K562 (cell line): Measurements from ENCODE around the gene DYSF. TPM values are rescaled to one million over a fixed set of nuclear protein-coding genes. Genes with fewer than 3 reads are reported as not detected.

Experiments used
- ATAC-seq: fragments of 200-7000 bp; cut with Tn5 transposase; 3 replicates; pipeline ENCODE4 v1.9.1; 2020; ENCODE audit warnings: moderate library complexity
- BruUV-seq: library from RNA; stranded (reverse); fragments of 400-500 nt; replicated peaks from 2 replicates; lab custom pipeline; 2021; lab: Mats Ljungman, UMichigan
- CTCF ChIA-PET: fragments of 300-600 bp; formaldehyde crosslinking; extraction: SDS; loops from one replicate; lab custom pipeline; 2021; ENCODE audit warnings: low intra/inter-chr PET ratio; lab: Yijun Ruan, JAX
- POLR2A ChIA-PET: fragments of 300-600, 350-650 bp; sonication (Branson Sonifier 250); formaldehyde crosslinking; extraction: SDS; loops from one replicate; lab custom pipeline; 2021; ENCODE audit warnings: antibody characterized with exemption, inconsistent platforms; lab: Yijun Ruan, JAX
- DNase-seq, 4 experiments: peaks; one replicate each; pipeline versions ENCODE4 v3.0.0 to v3.0.0-alpha.2; 2011 to 2018; ENCODE audit warnings: low spot score in 3 of 4, mixed read lengths in 3 of 4; ENCODE audit errors: extremely low read depth in 1 of 4
- FAIRE-seq: peaks from 2 replicates; lab custom pipeline; 2011; peaks lifted over from hg19 to GRCh38; lab: Jason Lieb, UNC
- H2AFZ ChIP-seq: 2 replicates; pipeline ENCODE4 v1.6.0; 2011; ENCODE audit warnings: low read depth, low read length, control low read depth, inconsistent platforms
- H3K27ac ChIP-seq: fragments of 200-600 bp; 3 replicates; pipeline ENCODE4 v1.8.0; 2011; ENCODE audit warnings: low read depth, mild to moderate bottlenecking, control low read depth, inconsistent platforms, low read length, moderate library complexity, mixed read lengths; ENCODE audit errors: extremely low read depth
- H3K27me3 ChIP-seq, 2 experiments: fragments of 300-600 bp in 1 of 2; 2 replicates in 1 of 2; 3 replicates in 1 of 2; pipeline versions ENCODE4 v1.6.0 to v1.8.0; 2011; ENCODE audit warnings: inconsistent platforms in 2 of 2, low read length in 2 of 2, mild to moderate bottlenecking in 1 of 2, mixed read lengths in 1 of 2, moderate library complexity in 1 of 2; ENCODE audit not compliant: control insufficient read depth in 2 of 2, insufficient read depth in 2 of 2
- H3K36me3 ChIP-seq: fragments of 300-600 bp; 3 replicates; pipeline ENCODE4 v1.8.0; 2011; ENCODE audit warnings: mild to moderate bottlenecking, low read length, inconsistent platforms; ENCODE audit not compliant: control insufficient read depth, insufficient read depth
- H3K4me1 ChIP-seq, 2 experiments: fragments of 200-600 bp in 1 of 2; replicated peaks in 1 of 2; 2 replicates in 1 of 2; 3 replicates in 1 of 2; pipeline versions ENCODE4 v1.5.1 to v1.8.0; 2011; ENCODE audit warnings: inconsistent platforms in 2 of 2, low read length in 2 of 2, mild to moderate bottlenecking in 1 of 2, mixed read lengths in 1 of 2, moderate library complexity in 1 of 2; ENCODE audit not compliant: control insufficient read depth in 2 of 2, insufficient read depth in 2 of 2
- H3K4me2 ChIP-seq: 2 replicates; pipeline ENCODE4 v1.6.1; 2011; ENCODE audit warnings: low read length, control low read depth, inconsistent platforms, mixed read lengths; ENCODE audit not compliant: insufficient read depth
- H3K4me3 ChIP-seq: fragments of 200-600 bp; sonication (generic), shearing (Covaris generic); 2 replicates; pipeline ENCODE4 v1.5.1; 2016; ENCODE audit warnings: control low read depth, inconsistent platforms
- H3K79me2 ChIP-seq: fragments of 200-600 bp; 3 replicates; pipeline ENCODE4 v1.8.0; 2011; ENCODE audit warnings: low read length, inconsistent platforms; ENCODE audit not compliant: control insufficient read depth, insufficient read depth
- H3K9ac ChIP-seq, 2 experiments: 2 replicates each; pipeline versions ENCODE4 v1.6.0 to v1.6.1; 2011; ENCODE audit warnings: low read depth in 2 of 2, low read length in 2 of 2, control low read depth in 1 of 2, inconsistent platforms in 1 of 2, mild to moderate bottlenecking in 1 of 2, mixed read lengths in 1 of 2; ENCODE audit not compliant: insufficient read depth in 1 of 2
- H3K9me1 ChIP-seq: one replicate; pipeline ENCODE4 v1.6.0; 2011; ENCODE audit warnings: inconsistent platforms, mild to moderate bottlenecking, low read length, moderate library complexity; ENCODE audit not compliant: control insufficient read depth, insufficient read depth
- H3K9me3 ChIP-seq: replicated peaks from 2 replicates; pipeline ENCODE4 v1.5.1; 2011; ENCODE audit warnings: low read depth, low read length, inconsistent platforms; ENCODE audit not compliant: control insufficient read depth, insufficient read depth
- H4K20me1 ChIP-seq: replicated peaks from 2 replicates; pipeline ENCODE4 v1.6.1; 2011; ENCODE audit warnings: low read length, inconsistent platforms, mixed read lengths; ENCODE audit not compliant: control insufficient read depth, insufficient read depth
- FOXA3 ChIP-seq, 2 experiments: fragments of 450-650 bp in 1 of 2; sonication (generic) in 1 of 2; formaldehyde crosslinking; IDR thresholded peaks in 1 of 2; conservative IDR thresholded peaks in 1 of 2; 2 replicates each; pipeline versions ENCODE4 v1.4.0 to v1.8.0; 2020 to 2022; ENCODE audit warnings: mild to moderate bottlenecking in 2 of 2, missing genetic modification reagents in 1 of 2
- GTF2F1 ChIP-seq: IDR thresholded peaks from 2 replicates; pipeline ENCODE4 v1.6.1; 2011; ENCODE audit warnings: low read depth, low read length, improper control_type of control experiment
- HNRNPLL ChIP-seq: fragments of 200-400 bp; formaldehyde crosslinking; IDR thresholded peaks from 2 replicates; pipeline ENCODE4 v1.6.1; 2017; ENCODE audit warnings: low read length, low read depth, mild to moderate bottlenecking; ENCODE audit not compliant: poor library complexity, severe bottlenecking
- ILF3 ChIP-seq: fragments of 450-650 bp; IDR thresholded peaks from 2 replicates; pipeline ENCODE4 v1.6.1; 2018; ENCODE audit warnings: antibody characterized with exemption, mild to moderate bottlenecking, moderate library complexity, borderline replicate concordance
- KLF10 ChIP-seq: fragments of 250-450 bp; sonication (Bioruptor Pico); IDR thresholded peaks from 2 replicates; pipeline ENCODE4 v1.6.1; 2021; ENCODE audit warnings: matching md5 sums
- MED1 ChIP-seq: sonication (generic); formaldehyde crosslinking; IDR thresholded peaks from 2 replicates; pipeline ENCODE4 v1.8.1; 2023; ENCODE audit warnings: missing genetic modification reagents, borderline replicate concordance
- MIER1 ChIP-seq: fragments of 450-650 bp; IDR thresholded peaks from 2 replicates; pipeline ENCODE4 v1.6.1; 2016; ENCODE audit warnings: antibody characterized with exemption, mild to moderate bottlenecking, low read depth
- MYBL2 ChIP-seq, 2 experiments: fragments of 450-650 bp in 1 of 2; sonication (generic) in 1 of 2; formaldehyde crosslinking in 1 of 2; IDR thresholded peaks; 2 replicates each; pipeline versions ENCODE4 v1.6.1 to v1.8.1; 2017 to 2022; ENCODE audit warnings: borderline replicate concordance in 1 of 2, inconsistent platforms in 1 of 2, low read depth in 1 of 2, mild to moderate bottlenecking in 1 of 2, missing genetic modification reagents in 1 of 2, moderate library complexity in 1 of 2
- NFYB ChIP-seq: IDR thresholded peaks from 2 replicates; pipeline ENCODE4 v1.6.1; 2011; ENCODE audit warnings: mild to moderate bottlenecking, moderate library complexity; ENCODE audit not compliant: insufficient read length; ENCODE audit errors: extremely low read depth
- RBM34 ChIP-seq: fragments of 200-400 bp; formaldehyde crosslinking; IDR thresholded peaks from 2 replicates; pipeline ENCODE4 v1.6.1; 2018; ENCODE audit warnings: low read length, borderline replicate concordance; ENCODE audit not compliant: insufficient read depth
- SMC3 ChIP-seq: conservative IDR thresholded peaks from 2 replicates; pipeline ENCODE4 v1.6.1; 2011; ENCODE audit warnings: low read depth, low read length, improper control_type of control experiment; ENCODE audit not compliant: insufficient read depth
- TFAP4 ChIP-seq: sonication (generic); formaldehyde crosslinking; IDR thresholded peaks from 2 replicates; pipeline ENCODE4 v1.8.0; 2022; ENCODE audit warnings: missing genetic modification reagents, mild to moderate bottlenecking, moderate library complexity, borderline replicate concordance
- U2AF2 ChIP-seq: fragments of 200-400 bp; formaldehyde crosslinking; optimal IDR thresholded peaks from 2 replicates; pipeline ENCODE3; 2017; ENCODE audit warnings: low read depth, mild to moderate bottlenecking, low read length
- ZNF780A ChIP-seq: fragments of 250-450 bp; sonication (Bioruptor Pico); IDR thresholded peaks from 2 replicates; pipeline ENCODE4 v1.5.0; 2021; ENCODE audit warnings: mild to moderate bottlenecking
- WGBS: fragments of 100-300 bp; shearing (Covaris generic); methylation state at CpG from one replicate; pipeline ENCODE4 v1.1.6; 2016; ENCODE audit warnings: low coverage, mixed read lengths; ENCODE audit not compliant: insufficient coverage; ENCODE audit errors: missing lambda C conversion rate; 5-methylcytosine and 5-hydroxymethylcytosine counted together
- in situ Hi-C: fragments of 300-500 bp; cut with MboI; formaldehyde crosslinking; loops from 4 replicates; pipeline ENCODE4 v1.15.0; 2018; ENCODE audit warnings: inconsistent platforms, mixed read lengths
- intact Hi-C: fragments of 100-400 bp; cut with micrococcal nuclease; formaldehyde crosslinking; loops from 2 replicates; pipeline ENCODE4 v1.14.2; 2022
- polyA plus RNA-seq, 8 experiments: library from polyadenylated mRNA; depleted of rRNA in 4 of 8; stranded (reverse) in 5 of 8; unstranded in 3 of 8; fragments of >200 nt; fragmentation: Nextera tagmentation in 2 of 8; fragmentation: Illumina TruSeq in 1 of 8; extraction: Ambion mirVana in 2 of 8; extraction: Trizol in 1 of 8; gene quantifications; 2 replicates each; pipeline versions ENCODE4 v1.2.1 to v1.2.3, GENCODE V29; 2011 to 2014; ENCODE audit warnings: inconsistent platforms in 1 of 8, missing spikeins in 1 of 8
- total RNA-seq, 7 experiments: library from RNA; depleted of rRNA in 6 of 7; stranded (reverse); fragments of >200 nt in 6 of 7; fragmentation: Illumina TruSeq in 2 of 7; extraction: Trizol in 2 of 7; gene quantifications; 2 replicates each; pipeline versions ENCODE4 v1.2.1 to v1.2.3, GENCODE V29; 2011 to 2021; ENCODE audit warnings: low replicate concordance in 1 of 7
- TF ChIP-seq, protein P1 (sequence below): sonication (generic); formaldehyde crosslinking; IDR thresholded peaks from 2 replicates; pipeline ENCODE4 v1.8.0; 2022; ENCODE audit warnings: missing genetic modification reagents, mild to moderate bottlenecking, borderline replicate concordance
- TF ChIP-seq, protein P2 (sequence below): sonication (generic); formaldehyde crosslinking; IDR thresholded peaks from 2 replicates; pipeline ENCODE4 v1.9.0; 2022; ENCODE audit warnings: mild to moderate bottlenecking, missing genetic modification reagents

Gene DYSF
- total and polyA plus RNA-seq, 9 of the 15 experiments (the other 6 are each of a cell fraction or from before 2014, with no cell fraction given), result 0.01 to 0.80 (median 0.29) TPM

DNA sequence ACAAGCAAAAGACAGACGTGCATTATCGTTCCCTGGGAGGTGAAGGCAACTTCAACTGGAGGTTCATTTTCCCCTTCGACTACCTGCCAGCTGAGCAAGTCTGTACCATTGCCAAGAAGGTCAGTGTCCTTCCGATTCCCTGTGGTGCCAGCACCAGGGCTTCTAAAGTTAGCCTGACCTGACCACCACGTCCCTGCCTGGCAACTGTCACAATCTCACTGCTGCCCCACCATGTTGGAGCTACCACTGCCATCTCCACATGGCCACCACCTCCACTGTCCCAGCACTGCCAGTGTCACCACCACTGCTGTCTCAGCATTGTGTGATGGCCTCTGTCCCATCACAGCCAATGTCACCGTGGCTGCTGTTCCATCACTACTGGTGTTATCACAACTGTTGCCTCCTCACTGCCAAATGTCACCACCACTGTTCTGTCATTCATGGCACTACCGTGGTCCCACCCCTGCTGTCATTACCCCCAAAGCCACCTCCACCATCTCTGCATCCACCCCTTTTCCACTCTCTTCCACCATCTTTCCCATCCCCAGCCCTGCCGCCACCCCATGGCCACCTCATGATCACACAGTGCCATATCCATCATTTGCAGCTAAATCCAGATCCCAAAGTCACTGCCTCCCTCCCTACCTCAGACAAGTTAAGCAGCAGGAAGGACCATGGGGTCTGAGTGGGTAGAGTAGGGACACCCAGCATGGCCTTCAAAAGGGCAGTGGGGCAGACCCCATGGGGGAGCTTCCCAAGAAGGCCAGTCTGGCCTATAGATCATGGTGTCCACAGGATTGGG is 216.5 kb downstream of the DYSF start (continued):
- TF ChIP-seq NFYB (no peak), GTF2F1 (no peak)
- TF ChIP-seq, all 486 proteins: peak for 0

- ChIA-PET POLR2A (no interaction called here), CTCF (no interaction called here)
- FAIRE-seq (no peak), DNase-seq (no peak), ATAC-seq (no peak)
- Histone ChIP-seq H3K79me2 (no peaks in the 10 kb centered on the region), H3K27me3 (peaks cover 4 to 31% of the 10 kb centered on the region in 2 experiments; a peak in 3 of 5 replicates), H3K9me1 (peaks cover 5% of the 10 kb centered on the region), H3K9me3 (no peaks in the 10 kb centered on the region), H2AFZ (no peak overlapping the region), H3K4me1 (peaks cover 0 to 9% of the 10 kb centered on the region in 2 experiments; a peak in 1 of 5 replicates), H3K9ac (no peak overlapping the region), H4K20me1 (no peaks in the 10 kb centered on the region), H3K36me3 (no peaks in the 10 kb centered on the region), H3K4me2 (no peak overlapping the region), H3K27ac (no peak overlapping the region), H3K4me3 (no peak overlapping the region)
- in situ Hi-C loops, result no loop called here
- 0% methylated on average over 4 of the region's 4 CpGs for WGBS
- no TSS peak for BruUV-seq
- intact Hi-C loops, result no loop called here
- TF ChIP-seq ZNF780A (CRISPR knock-in tag), result no peak
- TF ChIP-seq MYBL2 (IDR thresholded peaks at IDR 0.05; ENCODE audit: low read depth), result no peak
- TF ChIP-seq MYBL2 (CRISPR knock-in tag; IDR thresholded peaks at IDR 0.05; ENCODE audit: borderline replicate concordance), result no peak
- no peak for TF ChIP-seq RBM34
- TF ChIP-seq TFAP4 (CRISPR knock-in tag), result no peak
- TF ChIP-seq U2AF2, result no peak
- TF ChIP-seq MED1 (CRISPR knock-in tag), result no peak
- no peak for TF ChIP-seq ILF3
- TF ChIP-seq, protein P1, sequence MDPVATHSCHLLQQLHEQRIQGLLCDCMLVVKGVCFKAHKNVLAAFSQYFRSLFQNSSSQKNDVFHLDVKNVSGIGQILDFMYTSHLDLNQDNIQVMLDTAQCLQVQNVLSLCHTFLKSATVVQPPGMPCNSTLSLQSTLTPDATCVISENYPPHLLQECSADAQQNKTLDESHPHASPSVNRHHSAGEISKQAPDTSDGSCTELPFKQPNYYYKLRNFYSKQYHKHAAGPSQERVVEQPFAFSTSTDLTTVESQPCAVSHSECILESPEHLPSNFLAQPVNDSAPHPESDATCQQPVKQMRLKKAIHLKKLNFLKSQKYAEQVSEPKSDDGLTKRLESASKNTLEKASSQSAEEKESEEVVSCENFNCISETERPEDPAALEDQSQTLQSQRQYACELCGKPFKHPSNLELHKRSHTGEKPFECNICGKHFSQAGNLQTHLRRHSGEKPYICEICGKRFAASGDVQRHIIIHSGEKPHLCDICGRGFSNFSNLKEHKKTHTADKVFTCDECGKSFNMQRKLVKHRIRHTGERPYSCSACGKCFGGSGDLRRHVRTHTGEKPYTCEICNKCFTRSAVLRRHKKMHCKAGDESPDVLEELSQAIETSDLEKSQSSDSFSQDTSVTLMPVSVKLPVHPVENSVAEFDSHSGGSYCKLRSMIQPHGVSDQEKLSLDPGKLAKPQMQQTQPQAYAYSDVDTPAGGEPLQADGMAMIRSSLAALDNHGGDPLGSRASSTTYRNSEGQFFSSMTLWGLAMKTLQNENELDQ (CRISPR knock-in tag), result no peak
- TF ChIP-seq, protein P2, sequence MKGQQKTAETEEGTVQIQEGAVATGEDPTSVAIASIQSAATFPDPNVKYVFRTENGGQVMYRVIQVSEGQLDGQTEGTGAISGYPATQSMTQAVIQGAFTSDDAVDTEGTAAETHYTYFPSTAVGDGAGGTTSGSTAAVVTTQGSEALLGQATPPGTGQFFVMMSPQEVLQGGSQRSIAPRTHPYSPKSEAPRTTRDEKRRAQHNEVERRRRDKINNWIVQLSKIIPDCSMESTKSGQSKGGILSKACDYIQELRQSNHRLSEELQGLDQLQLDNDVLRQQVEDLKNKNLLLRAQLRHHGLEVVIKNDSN (CRISPR knock-in tag), result no peak
- no peak for TF ChIP-seq KLF10 (CRISPR knock-in tag)
- TF ChIP-seq HNRNPLL, result no peak
- TF ChIP-seq FOXA3 (CRISPR knock-in tag; conservative IDR thresholded peaks at IDR 0.05 in 1 of 2, IDR thresholded peaks at IDR 0.05 in 1 of 2), result no peak
- TF ChIP-seq MIER1, result no peak
- TF ChIP-seq SMC3, result no peak
Observed at GRCh38 chr2:71670430-71670795, 217.1 kb downstream of the DYSF start.
